Vagina (tissue), 2 donors: ENCODE data around the gene UCN2. TPM values are rescaled to one million over a fixed set of nuclear protein-coding genes. Genes with fewer than 3 reads are reported as not detected.

Source experiments
- DNase-seq, 2 donors: peaks; one replicate each; pipeline ENCODE4 v3.0.0-alpha.2; 2017; ENCODE audit errors: extremely low spot score in 2 of 2
- H3K27ac ChIP-seq: fragments of 200-600 bp; sonication (generic); one replicate; pipeline ENCODE4 v1.5.1; 2019
- H3K27me3 ChIP-seq: fragments of 200-600 bp; sonication (generic); one replicate; pipeline ENCODE4 v1.5.1; 2019
- H3K36me3 ChIP-seq, 2 donors: fragments of 200-600 bp; sonication (generic); one replicate each; pipeline ENCODE4 v1.5.1; 2017 to 2019
- H3K4me1 ChIP-seq: fragments of 200-600 bp; sonication (generic); one replicate; pipeline ENCODE4 v1.5.1; 2019
- H3K4me3 ChIP-seq, 2 donors: fragments of 200-600 bp; sonication (generic); 1 replicate in 1 of 2; 2 replicates in 1 of 2; pipeline ENCODE4 v1.5.1; 2016 to 2019
- H3K9me3 ChIP-seq: fragments of 200-600 bp; sonication (generic); one replicate; pipeline ENCODE4 v1.5.1; 2019
- POLR2A ChIP-seq, 2 donors: fragments of 450-650 bp; IDR thresholded peaks; one replicate each; pipeline ENCODE4 v1.6.1; 2017; ENCODE audit warnings: antibody characterized with exemption in 2 of 2, mild to moderate bottlenecking in 2 of 2, moderate library complexity in 2 of 2
- POLR2AphosphoS5 ChIP-seq, 2 donors: sonication (generic); formaldehyde crosslinking; IDR thresholded peaks; one replicate each; pipeline ENCODE4 v1.9.0; 2017; ENCODE audit warnings: antibody characterized with exemption in 2 of 2, mild to moderate bottlenecking in 2 of 2, low read depth in 1 of 2; ENCODE audit not compliant: insufficient read depth in 1 of 2
- intact Hi-C: fragments of 100-400 bp; cut with DNase I; formaldehyde crosslinking; loops from one replicate; pipeline ENCODE4 v1.15.1; 2023
- total RNA-seq: library from RNA; depleted of rRNA; stranded (reverse); fragments of >200 nt; gene quantifications from one replicate; pipeline ENCODE4 v1.2.3, GENCODE V29; 2016
- TF ChIP-seq, protein P1 (sequence below), 3 experiments: fragments of 450-650 bp in 2 of 3; fragments of 200-600 bp in 1 of 3; sonication (generic) in 1 of 3; IDR thresholded peaks; one replicate each; pipeline ENCODE4 v1.5.1; 2017 to 2019; ENCODE audit warnings: antibody characterized with exemption in 3 of 3, mild to moderate bottlenecking in 2 of 3, moderate library complexity in 2 of 3

UCN2 gene
- total RNA-seq, 1 donor from 2014 or later = 5.2 TPM

GRCh38 chr3:48591886-48592518 lies 28.4 kb upstream of the UCN2 start:
- Histone ChIP-seq H3K9me3 (no peaks in the 10 kb centered on the region), H3K4me1 (peaks cover 42% of the 10 kb centered on the region), H3K36me3 (peaks cover 0 to 15% of the 10 kb centered on the region in 2 donors), H3K27ac (no peak overlapping the region), H3K4me3 (no peak overlapping the region), H3K27me3 (no peaks in the 10 kb centered on the region)
- TF ChIP-seq, protein P1, sequence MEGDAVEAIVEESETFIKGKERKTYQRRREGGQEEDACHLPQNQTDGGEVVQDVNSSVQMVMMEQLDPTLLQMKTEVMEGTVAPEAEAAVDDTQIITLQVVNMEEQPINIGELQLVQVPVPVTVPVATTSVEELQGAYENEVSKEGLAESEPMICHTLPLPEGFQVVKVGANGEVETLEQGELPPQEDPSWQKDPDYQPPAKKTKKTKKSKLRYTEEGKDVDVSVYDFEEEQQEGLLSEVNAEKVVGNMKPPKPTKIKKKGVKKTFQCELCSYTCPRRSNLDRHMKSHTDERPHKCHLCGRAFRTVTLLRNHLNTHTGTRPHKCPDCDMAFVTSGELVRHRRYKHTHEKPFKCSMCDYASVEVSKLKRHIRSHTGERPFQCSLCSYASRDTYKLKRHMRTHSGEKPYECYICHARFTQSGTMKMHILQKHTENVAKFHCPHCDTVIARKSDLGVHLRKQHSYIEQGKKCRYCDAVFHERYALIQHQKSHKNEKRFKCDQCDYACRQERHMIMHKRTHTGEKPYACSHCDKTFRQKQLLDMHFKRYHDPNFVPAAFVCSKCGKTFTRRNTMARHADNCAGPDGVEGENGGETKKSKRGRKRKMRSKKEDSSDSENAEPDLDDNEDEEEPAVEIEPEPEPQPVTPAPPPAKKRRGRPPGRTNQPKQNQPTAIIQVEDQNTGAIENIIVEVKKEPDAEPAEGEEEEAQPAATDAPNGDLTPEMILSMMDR (IDR thresholded peaks at IDR 0.05) = no peak
- TF ChIP-seq POLR2A (IDR thresholded peaks at IDR 0.05) (no peak), POLR2AphosphoS5 (IDR thresholded peaks at IDR 0.05; ENCODE audit: insufficient read depth in 1 of 2, low read depth in 1 of 2) (no peak)
- intact Hi-C loops = no loop called here
- DNase-seq = no peak

DNA sequence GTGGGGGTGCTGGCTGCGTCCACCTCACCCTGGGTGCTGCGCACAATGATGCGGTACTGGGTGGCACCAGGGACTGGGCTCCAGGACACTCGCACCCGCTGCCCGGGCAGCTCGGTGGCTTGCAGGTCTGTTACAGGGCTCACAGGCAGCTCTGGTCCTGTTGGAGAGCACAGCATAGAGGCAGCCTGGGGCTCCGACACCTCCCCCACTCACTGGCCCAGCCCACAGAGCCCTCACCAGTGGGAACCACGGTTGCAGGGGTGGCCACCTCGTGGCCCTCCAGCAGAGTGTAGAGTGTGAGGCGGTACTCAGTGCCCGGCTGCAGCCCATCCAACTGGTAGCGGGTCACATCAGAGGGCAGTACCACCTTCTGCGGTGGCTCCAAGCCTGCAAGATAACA lies 27.9 kb upstream of the UCN2 start:
- no peak for DNase-seq
- Histone ChIP-seq H3K36me3 (peaks cover 0 to 20% of the 10 kb centered on the region in 2 donors), H3K4me1 (peaks cover 36% of the 10 kb centered on the region), H3K27me3 (no peaks in the 10 kb centered on the region), H3K4me3 (no peak overlapping the region), H3K27ac (no peak overlapping the region), H3K9me3 (no peaks in the 10 kb centered on the region)
- intact Hi-C loops = no loop called here
- TF ChIP-seq POLR2A (IDR thresholded peaks at IDR 0.05) = no peak

DNA sequence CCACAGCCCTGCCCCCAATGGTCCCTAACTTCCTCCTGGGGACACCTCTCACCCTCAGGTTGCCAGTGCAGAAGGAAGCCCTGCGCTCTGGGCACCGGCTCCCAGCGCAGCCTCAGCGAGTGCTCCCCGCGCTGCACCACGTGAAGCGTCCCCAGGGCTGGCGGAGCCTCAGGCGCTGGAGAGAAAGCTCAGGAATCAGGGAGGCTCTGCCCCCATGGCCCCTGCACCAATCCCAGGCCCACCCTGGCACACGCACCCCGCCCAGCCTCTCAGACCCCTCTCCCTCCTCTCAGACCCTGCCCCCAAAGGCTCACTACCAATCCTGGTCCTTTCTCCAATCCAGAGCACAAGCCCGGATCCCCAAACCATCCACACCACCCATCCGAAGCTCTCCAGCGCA lies 24.6 kb upstream of the UCN2 start:
- Histone ChIP-seq H3K4me3 (no peak overlapping the region), H3K36me3 (peaks cover 0 to 34% of the 10 kb centered on the region in 2 donors), H3K27me3 (no peaks in the 10 kb centered on the region), H3K4me1 (peaks cover 5% of the 10 kb centered on the region), H3K27ac (no peak overlapping the region), H3K9me3 (no peaks in the 10 kb centered on the region)
- no peak for DNase-seq
- TF ChIP-seq POLR2AphosphoS5 (IDR thresholded peaks at IDR 0.05; ENCODE audit: insufficient read depth in 1 of 2, low read depth in 1 of 2) (no peak), POLR2A (IDR thresholded peaks at IDR 0.05) (no peak)
- TF ChIP-seq, protein P1 (IDR thresholded peaks at IDR 0.05) = no peak
- intact Hi-C loops = no loop called here

DNA sequence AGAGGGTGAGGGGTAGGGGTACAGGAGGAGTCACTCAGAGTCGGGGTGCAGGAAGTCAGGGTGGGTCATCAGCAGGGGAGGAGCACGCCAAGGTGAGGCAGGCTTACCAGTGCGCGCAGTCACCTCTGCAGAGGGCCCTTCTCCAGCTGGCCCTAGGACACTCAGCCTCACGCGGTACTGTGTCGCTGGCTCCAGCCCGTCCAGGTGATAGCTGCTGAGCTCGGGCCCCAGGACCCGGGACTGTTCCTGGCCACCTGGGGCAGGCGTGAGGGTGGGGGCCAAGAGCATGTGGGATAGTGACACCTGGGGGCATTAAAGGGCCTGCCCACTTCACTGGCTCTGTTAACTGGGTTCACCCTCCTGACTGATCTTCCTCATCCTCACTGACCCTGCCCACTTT lies 24.1 kb upstream of the UCN2 start:
- Histone ChIP-seq H3K4me3 (no peak overlapping the region), H3K36me3 (peaks cover 0 to 37% of the 10 kb centered on the region in 2 donors), H3K27me3 (no peaks in the 10 kb centered on the region), H3K9me3 (no peaks in the 10 kb centered on the region), H3K27ac (no peak overlapping the region), H3K4me1 (peaks cover 3% of the 10 kb centered on the region)
- TF ChIP-seq POLR2AphosphoS5 (IDR thresholded peaks at IDR 0.05; ENCODE audit: insufficient read depth in 1 of 2, low read depth in 1 of 2) = no peak
- TF ChIP-seq, protein P1 (IDR thresholded peaks at IDR 0.05) = no peak
- TF ChIP-seq POLR2A (IDR thresholded peaks at IDR 0.05) = no peak
- DNase-seq = no peak
- intact Hi-C loops = no loop called here

DNA sequence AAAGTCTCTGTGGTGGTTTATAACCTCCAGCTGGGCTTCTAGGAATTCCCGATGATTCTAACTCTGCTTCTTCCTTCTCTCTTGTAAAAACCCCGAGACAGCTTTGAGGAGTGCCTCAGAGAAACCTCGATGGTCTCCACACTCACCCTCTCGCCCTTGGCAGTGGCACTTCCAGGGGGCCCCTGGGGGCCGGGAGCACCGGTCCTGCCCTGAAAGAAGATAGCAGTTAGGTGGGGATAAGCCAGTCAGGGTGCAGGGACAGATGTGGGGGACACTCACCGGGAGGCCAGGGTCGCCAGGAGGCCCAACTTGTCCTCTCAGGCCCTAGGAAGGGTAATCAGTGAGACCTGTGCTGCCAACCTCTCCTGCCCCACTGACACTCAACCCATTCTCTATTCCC lies 21.8 kb upstream of the UCN2 start:
- intact Hi-C loops = no loop called here
- peaks cover 0 to 25% of the 10 kb centered on the region in 2 donors for H3K36me3 ChIP-seq
- H3K27me3 ChIP-seq = no peaks in the 10 kb centered on the region
- H3K9me3 ChIP-seq = no peaks in the 10 kb centered on the region
- no peaks in the 10 kb centered on the region for H3K4me1 ChIP-seq
- H3K4me3 ChIP-seq = no peak overlapping the region
- TF ChIP-seq POLR2AphosphoS5 (IDR thresholded peaks at IDR 0.05; ENCODE audit: insufficient read depth in 1 of 2, low read depth in 1 of 2) (no peak), POLR2A (IDR thresholded peaks at IDR 0.05) (no peak)
- TF ChIP-seq, protein P1 (IDR thresholded peaks at IDR 0.05) = no peak
- DNase-seq = no peak
- no peak overlapping the region for H3K27ac ChIP-seq
